GM21786 (cell line): ENCODE data around the gene NAIF1.
A peak's percentile ranks its signal among the peaks of the same experiment; 100 is the strongest.
"Not testable (repeated sequence)": the region's sequence is repeated elsewhere in the genome, so short reads cannot be mapped to it uniquely, and the experiment has no call there.

Experiments used
- ATAC-seq: cut with Tn5 transposase; IDR thresholded peaks from one replicate; pipeline ENCODE4 v1.9.1; 2021; ENCODE audit not compliant: unreplicated experiment

The NAIF1 gene

GRCh38 chr9:128034821-128035652 lies 32.1 kb downstream of the NAIF1 start:
- ATAC-seq, result peak; percentile 41

GRCh38 chr9:128033609-128034008 lies 33.5 kb downstream of the NAIF1 start:
- ATAC-seq, result no peak

- ATAC-seq, result no peak
Observed at GRCh38 chr9:128027705-128028104, 39.4 kb downstream of the NAIF1 start.

GRCh38 chr9:128026773-128027541 lies 40.2 kb downstream of the NAIF1 start:
- ATAC-seq, result peak; percentile 17

- ATAC-seq, result peak; percentile 53
Observed at GRCh38 chr9:128026255-128026772, 40.8 kb downstream of the NAIF1 start.

GRCh38 chr9:128025736-128026135 lies 41.4 kb downstream of the NAIF1 start:
- no peak for ATAC-seq

GRCh38 chr9:128024761-128025308 lies 42.3 kb downstream of the NAIF1 start:
- no peak for ATAC-seq

GRCh38 chr9:128023671-128024070 lies 43.4 kb downstream of the NAIF1 start:
- not testable (repeated sequence) for ATAC-seq

- ATAC-seq, result no peak
Observed at GRCh38 chr9:128022886-128023285, 44.2 kb downstream of the NAIF1 start.

- no peak for ATAC-seq
Observed at GRCh38 chr9:128021098-128021497, 46.0 kb downstream of the NAIF1 start.

- ATAC-seq, result no peak
Observed at GRCh38 chr9:128020692-128021091, 46.4 kb downstream of the NAIF1 start.

- ATAC-seq, result no peak
Observed at GRCh38 chr9:128015696-128016095, 51.4 kb downstream of the NAIF1 start.
